OCI-LY7 (cell line): Measurements from ENCODE around the gene ADAM12. TPM values are rescaled to one million over a fixed set of nuclear protein-coding genes. Genes with fewer than 3 reads are reported as not detected.

ENCODE experiments used
- BruUV-seq: library from RNA; stranded (reverse); fragments of 400-500 nt; replicated peaks from 2 replicates; lab custom pipeline; 2021; lab: Mats Ljungman, UMichigan
- CTCF ChIA-PET: fragments of 300-600 bp; sonication (Branson Sonifier 250); formaldehyde crosslinking; loops from one replicate; lab custom pipeline; 2022; ENCODE audit warnings: antibody characterized with exemption; ENCODE audit not compliant: unreplicated experiment; lab: Charles Lee
- POLR2A ChIA-PET: fragments of 300-600 bp; sonication (Branson Sonifier 250); formaldehyde crosslinking; loops from one replicate; lab custom pipeline; 2022; ENCODE audit warnings: antibody characterized with exemption; lab: Charles Lee
- DNase-seq: peaks from one replicate; pipeline ENCODE4 v3.0.0-alpha.2; 2015; ENCODE audit warnings: low spot score
- H2AFZ ChIP-seq: fragments of 200-600 bp; sonication (generic), shearing (Covaris generic); 2 replicates; pipeline ENCODE4 v1.6.1; 2014; ENCODE audit warnings: mild to moderate bottlenecking, antibody characterized with exemption, low read length, moderate library complexity
- H3K27ac ChIP-seq: fragments of 200-600 bp; sonication (generic); 2 replicates; pipeline ENCODE4 v1.5.1; 2014; ENCODE audit warnings: mixed run types, low read depth, mild to moderate bottlenecking, moderate library complexity, low read length, inconsistent platforms; ENCODE audit not compliant: poor library complexity, severe bottlenecking
- H3K36me3 ChIP-seq: fragments of 200-600 bp; sonication (generic); 2 replicates; pipeline ENCODE4 v1.6.1; 2014; ENCODE audit warnings: mild to moderate bottlenecking, antibody characterized with exemption, low read length, moderate library complexity, mixed read lengths; ENCODE audit not compliant: insufficient read depth
- H3K4me1 ChIP-seq: fragments of 200-600 bp; sonication (generic); 2 replicates; pipeline ENCODE4 v1.5.1; 2014; ENCODE audit warnings: mild to moderate bottlenecking, low read length; ENCODE audit not compliant: insufficient read depth, poor library complexity, severe bottlenecking
- H3K4me2 ChIP-seq: fragments of 200-600 bp; sonication (generic); 2 replicates; pipeline ENCODE4 v1.6.1; 2014; ENCODE audit warnings: mild to moderate bottlenecking, low read length
- H3K4me3 ChIP-seq: fragments of 200-600 bp; sonication (generic); 2 replicates; pipeline ENCODE4 v1.5.1; 2014; ENCODE audit warnings: mild to moderate bottlenecking, low read depth, low read length; ENCODE audit not compliant: poor library complexity, severe bottlenecking
- H3K79me2 ChIP-seq: fragments of 200-600 bp; sonication (generic); 2 replicates; pipeline ENCODE4 v1.6.1; 2016; ENCODE audit warnings: low read depth, mild to moderate bottlenecking, low read length, moderate library complexity, mixed read lengths; ENCODE audit not compliant: insufficient read depth
- H3K9me2 ChIP-seq: fragments of 200-600 bp; sonication (generic); 2 replicates; pipeline ENCODE4 v1.6.1; 2016; ENCODE audit warnings: mild to moderate bottlenecking, low read length, mixed read lengths; ENCODE audit not compliant: insufficient read depth
- H3K9me3 ChIP-seq: fragments of 200-600 bp; sonication (generic); 2 replicates; pipeline ENCODE4 v1.6.1; 2014; ENCODE audit warnings: mild to moderate bottlenecking, mixed run types, low read length, mixed read lengths
- H4K20me1 ChIP-seq: fragments of 200-600 bp; sonication (generic); 2 replicates; pipeline ENCODE4 v1.6.1; 2014; ENCODE audit warnings: mild to moderate bottlenecking, antibody characterized with exemption, low read length, moderate library complexity, mixed read lengths; ENCODE audit not compliant: insufficient read depth
- CTCF ChIP-seq: fragments of 200-600 bp; sonication (generic); conservative IDR thresholded peaks from 2 replicates; pipeline ENCODE4 v1.5.1; 2014; ENCODE audit warnings: mild to moderate bottlenecking, antibody characterized with exemption, low read length, moderate library complexity, mixed read lengths
- EZH2phosphoT487 ChIP-seq: fragments of 200-600 bp; sonication (generic); IDR thresholded peaks from 2 replicates; pipeline ENCODE4 v1.6.1; 2018; ENCODE audit warnings: low read depth, borderline replicate concordance, mild to moderate bottlenecking, mixed run types, antibody characterized with exemption, low read length, moderate library complexity, mixed read lengths
- intact Hi-C: fragments of 100-400 bp; cut with micrococcal nuclease; formaldehyde crosslinking; loops from one replicate; pipeline ENCODE4 v1.10.0; 2022; ENCODE audit not compliant: unreplicated experiment
- total RNA-seq, 2 experiments: library from RNA; depleted of rRNA in 1 of 2; stranded (reverse); fragments of >200 nt in 1 of 2; shearing (Covaris generic) in 1 of 2; gene quantifications; 2 replicates each; pipeline ENCODE4 v1.2.3, GENCODE V29; 2014 to 2022

Gene ADAM12
- total RNA-seq, 2 experiments from 2014 or later: 0.06 TPM; not detected in 1

GRCh38 chr10:126137562-126138221 is 250.6 kb downstream of the ADAM12 start:
- BruUV-seq: no TSS peak
- Histone ChIP-seq H3K4me2 (no peak overlapping the region), H3K9me3 (no peaks in the 10 kb centered on the region), H3K36me3 (no peaks in the 10 kb centered on the region), H3K4me1 (no peaks in the 10 kb centered on the region), H3K9me2 (no peaks in the 10 kb centered on the region), H3K4me3 (no peak overlapping the region), H4K20me1 (no peaks in the 10 kb centered on the region), H3K79me2 (no peaks in the 10 kb centered on the region), H2AFZ (no peak overlapping the region), H3K27ac (no peak overlapping the region)
- POLR2A ChIA-PET: no interaction called here
- CTCF ChIA-PET: no interaction called here
- intact Hi-C loops: no loop called here
- TF ChIP-seq CTCF: no peak
- no peak for TF ChIP-seq EZH2phosphoT487
- DNase-seq: no peak

GRCh38 chr10:126135941-126136595 is 252.2 kb downstream of the ADAM12 start:
- no peak overlapping the region for H3K4me3 ChIP-seq
- no peak overlapping the region for H2AFZ ChIP-seq
- H3K9me3 ChIP-seq: no peaks in the 10 kb centered on the region
- H3K4me2 ChIP-seq: no peak overlapping the region
- CTCF ChIA-PET: no interaction called here
- no peak for DNase-seq
- no peaks in the 10 kb centered on the region for H4K20me1 ChIP-seq
- H3K79me2 ChIP-seq: no peaks in the 10 kb centered on the region
- intact Hi-C loops: no loop called here
- TF ChIP-seq EZH2phosphoT487 (no peak), CTCF (no peak)
- no peaks in the 10 kb centered on the region for H3K36me3 ChIP-seq
- POLR2A ChIA-PET: interaction anchor here (0.9 kb wide), 1 partner anchor 463 kb away, joined by 4 read pairs; no protein-coding TSS in a partner anchor
- no peaks in the 10 kb centered on the region for H3K9me2 ChIP-seq
- no peak overlapping the region for H3K27ac ChIP-seq
- no TSS peak for BruUV-seq
- H3K4me1 ChIP-seq: no peaks in the 10 kb centered on the region

GRCh38 chr10:126135177-126135576 is 253.1 kb downstream of the ADAM12 start:
- H2AFZ ChIP-seq: no peak overlapping the region
- no peak overlapping the region for H3K27ac ChIP-seq
- H4K20me1 ChIP-seq: no peaks in the 10 kb centered on the region
- DNase-seq: no peak
- H3K9me2 ChIP-seq: no peaks in the 10 kb centered on the region
- BruUV-seq: no TSS peak
- CTCF ChIA-PET: no interaction called here
- intact Hi-C loops: no loop called here
- no peaks in the 10 kb centered on the region for H3K79me2 ChIP-seq
- no peaks in the 10 kb centered on the region for H3K4me1 ChIP-seq
- TF ChIP-seq CTCF (no peak), EZH2phosphoT487 (no peak)
- no peak overlapping the region for H3K4me3 ChIP-seq
- H3K36me3 ChIP-seq: no peaks in the 10 kb centered on the region
- POLR2A ChIA-PET: no interaction called here
- H3K9me3 ChIP-seq: no peaks in the 10 kb centered on the region
- no peak overlapping the region for H3K4me2 ChIP-seq
